SU-DHL-6 (cell line): ENCODE results near the gene MYO9A.

ENCODE experiments used
- H2AFZ ChIP-seq: fragments of 200-600 bp; sonication (generic); 2 replicates; pipeline ENCODE4 v1.6.1; 2014; ENCODE audit warnings: low read depth, mild to moderate bottlenecking, moderate library complexity, mixed read lengths, antibody characterized with exemption, low read length; ENCODE audit not compliant: severe bottlenecking
- H3F3A ChIP-seq: fragments of 200-600 bp; shearing (Covaris generic); 2 replicates; pipeline ENCODE4 v1.6.0; 2016; ENCODE audit warnings: antibody characterized with exemption, mild to moderate bottlenecking; ENCODE audit not compliant: insufficient read depth
- H3K27ac ChIP-seq: fragments of 200-600 bp; sonication (generic); 2 replicates; pipeline ENCODE4 v1.5.1; 2016; ENCODE audit warnings: low read depth, mild to moderate bottlenecking, low read length, moderate library complexity, mixed read lengths
- H3K27me3 ChIP-seq: fragments of 200-600 bp; sonication (generic), shearing (Covaris generic); 2 replicates; pipeline ENCODE4 v1.6.0; 2014; ENCODE audit warnings: mild to moderate bottlenecking, low read length
- H3K36me3 ChIP-seq: fragments of 200-600 bp; sonication (generic); 2 replicates; pipeline ENCODE4 v1.6.1; 2014; ENCODE audit warnings: mild to moderate bottlenecking, low read length, mixed read lengths
- H3K4me2 ChIP-seq: fragments of 300-600, 200-600 bp; shearing (Covaris generic), sonication (generic); 2 replicates; pipeline ENCODE4 v1.6.0; 2014; ENCODE audit warnings: low read length, low read depth, mild to moderate bottlenecking; ENCODE audit not compliant: poor library complexity, severe bottlenecking
- H3K4me3 ChIP-seq: fragments of 200-600 bp; sonication (generic); 2 replicates; pipeline ENCODE4 v1.5.1; 2014; ENCODE audit warnings: antibody characterized with exemption, low read length, mild to moderate bottlenecking, mixed read lengths; ENCODE audit not compliant: insufficient read depth, poor library complexity, severe bottlenecking
- H3K79me2 ChIP-seq: fragments of 200-600 bp; sonication (generic); 2 replicates; pipeline ENCODE4 v1.6.1; 2014; ENCODE audit warnings: mild to moderate bottlenecking, low read length, moderate library complexity; ENCODE audit not compliant: insufficient read depth
- H3K9ac ChIP-seq: fragments of 200-600 bp; sonication (generic); 2 replicates; pipeline ENCODE4 v1.7.0; 2014; ENCODE audit warnings: mild to moderate bottlenecking, low read length
- H3K9me2 ChIP-seq: fragments of 200-600 bp; sonication (generic); replicated peaks from 2 replicates; pipeline ENCODE4 v1.6.1; 2014; ENCODE audit warnings: low read length; ENCODE audit not compliant: insufficient read depth
- H3K9me3 ChIP-seq: fragments of 200-600 bp; sonication (generic); 2 replicates; pipeline ENCODE4 v1.6.1; 2014; ENCODE audit warnings: low read length, mixed read lengths; ENCODE audit not compliant: insufficient read depth
- H4K20me1 ChIP-seq: fragments of 200-600 bp; sonication (generic); 2 replicates; pipeline ENCODE4 v1.6.1; 2014; ENCODE audit warnings: low read depth, mild to moderate bottlenecking, antibody characterized with exemption, low read length, moderate library complexity, mixed read lengths
- CTCF ChIP-seq: fragments of 200-600 bp; sonication (generic); IDR thresholded peaks from one replicate; pipeline ENCODE4 v1.5.1; 2017; ENCODE audit warnings: antibody characterized with exemption, mild to moderate bottlenecking, low read length, moderate library complexity; ENCODE audit not compliant: insufficient read depth, poor library complexity, severe bottlenecking
- EZH2phosphoT487 ChIP-seq: fragments of 200-600 bp; sonication (generic), shearing (Covaris generic); conservative IDR thresholded peaks from 2 replicates; pipeline ENCODE4 v1.6.1; 2018; ENCODE audit warnings: mild to moderate bottlenecking, antibody characterized with exemption, low read length, moderate library complexity, mixed read lengths

MYO9A gene

GRCh38 chr15:71844916-71845315 is 273.0 kb downstream of the MYO9A start:
- Histone ChIP-seq H3K27me3 (no peaks in the 10 kb centered on the region), H3K9me2 (no peaks in the 10 kb centered on the region), H3K4me2 (no peak overlapping the region), H3K79me2 (no peaks in the 10 kb centered on the region), H3K36me3 (peaks cover 64% of the 10 kb centered on the region), H2AFZ (no peak overlapping the region), H3K4me3 (no peak overlapping the region), H3F3A (no peaks in the 10 kb centered on the region; the same call in 1 of the 2 replicates), H3K9me3 (no peaks in the 10 kb centered on the region), H3K27ac (no peak overlapping the region), H3K9ac (no peak overlapping the region), H4K20me1 (no peaks in the 10 kb centered on the region)
- TF ChIP-seq EZH2phosphoT487 = no peak
- TF ChIP-seq CTCF = no peak

GRCh38 chr15:71841563-71841962 is 276.4 kb downstream of the MYO9A start:
- H4K20me1 ChIP-seq = 0 out of 2 replicates have a peak, but pooled peaks cover 3% of the 10 kb centered on the region
- no peak overlapping the region for H3K4me2 ChIP-seq
- H2AFZ ChIP-seq = no peak overlapping the region
- no peak for TF ChIP-seq CTCF
- TF ChIP-seq EZH2phosphoT487 = no peak
- H3F3A ChIP-seq = no peaks in the 10 kb centered on the region; the same call in 1 of the 2 replicates
- H3K27me3 ChIP-seq = no peaks in the 10 kb centered on the region
- H3K9me2 ChIP-seq = no peaks in the 10 kb centered on the region
- H3K79me2 ChIP-seq = no peaks in the 10 kb centered on the region
- H3K27ac ChIP-seq = no peak overlapping the region
- H3K9me3 ChIP-seq = no peaks in the 10 kb centered on the region
- H3K36me3 ChIP-seq = peaks cover 50% of the 10 kb centered on the region
- no peak overlapping the region for H3K9ac ChIP-seq
- no peak overlapping the region for H3K4me3 ChIP-seq

GRCh38 chr15:71830981-71831380 is 287.0 kb downstream of the MYO9A start:
- H3K27ac ChIP-seq = no peak overlapping the region
- H3F3A ChIP-seq = peaks cover 4% of the 10 kb centered on the region; the same call in 1 of the 2 replicates
- H2AFZ ChIP-seq = no peak overlapping the region
- H3K36me3 ChIP-seq = peaks cover 62% of the 10 kb centered on the region
- H3K9ac ChIP-seq = no peak overlapping the region
- H3K27me3 ChIP-seq = no peaks in the 10 kb centered on the region
- TF ChIP-seq CTCF (no peak), EZH2phosphoT487 (no peak)
- H3K4me3 ChIP-seq = no peak overlapping the region
- no peak overlapping the region for H3K4me2 ChIP-seq
- no peaks in the 10 kb centered on the region for H3K79me2 ChIP-seq
- H3K9me2 ChIP-seq = no peaks in the 10 kb centered on the region
- no peaks in the 10 kb centered on the region for H3K9me3 ChIP-seq
- H4K20me1 ChIP-seq = no peaks in the 10 kb centered on the region
